Suprapubic skin (tissue), 4 donors: ENCODE measurements around the gene SOD1.

Source experiments
- CTCF ChIP-seq, 2 donors: fragments of 200-600 bp in 1 of 2; fragments of 450-650 bp in 1 of 2; sonication (generic) in 1 of 2; IDR thresholded peaks; one replicate each; pipeline ENCODE4 v1.5.1; 2016 to 2019; ENCODE audit warnings: antibody characterized with exemption in 2 of 2, mild to moderate bottlenecking in 1 of 2, moderate library complexity in 1 of 2
- EP300 ChIP-seq: sonication (generic); formaldehyde crosslinking; IDR thresholded peaks from one replicate; pipeline ENCODE4 v1.6.1; 2017; ENCODE audit warnings: antibody characterized with exemption
- POLR2A ChIP-seq, 2 donors: fragments of 450-650 bp; IDR thresholded peaks; one replicate each; pipeline ENCODE4 v1.6.1; 2017; ENCODE audit warnings: antibody characterized with exemption in 2 of 2, mild to moderate bottlenecking in 2 of 2, moderate library complexity in 2 of 2
- POLR2AphosphoS5 ChIP-seq, 3 donors: sonication (generic); formaldehyde crosslinking; IDR thresholded peaks; one replicate each; pipeline ENCODE4 v1.6.1; 2017; ENCODE audit warnings: antibody characterized with exemption in 3 of 3

GRCh38 chr21:31677047-31677446 lies 17.6 kb downstream of the SOD1 start:
- TF ChIP-seq EP300 (no peak), CTCF (IDR thresholded peaks at IDR 0.05) (no peak), POLR2AphosphoS5 (IDR thresholded peaks at IDR 0.05) (no peak), POLR2A (IDR thresholded peaks at IDR 0.05) (no peak)
